Jurkat, Clone E6-1 (cell line): Measurements from ENCODE around the gene TRPV4. TPM values are rescaled to one million over a fixed set of nuclear protein-coding genes. Genes with fewer than 3 reads are reported as not detected.
A peak's percentile ranks its signal among the peaks of the same experiment; 100 is the strongest.

ENCODE experiments used
- DNase-seq: peaks from one replicate; pipeline ENCODE4 v3.0.0-alpha.2; 2011; ENCODE audit warnings: low read depth, low spot score
- H3K4me3 ChIP-seq: 2 replicates; pipeline ENCODE4 v1.5.1; 2011; ENCODE audit warnings: mild to moderate bottlenecking, low read length, control low read depth, moderate library complexity
- polyA plus RNA-seq: library from polyadenylated mRNA; unstranded; fragments of >200 nt; gene quantifications from one replicate; pipeline ENCODE4 v1.2.1, GENCODE V29; 2012; ENCODE audit warnings: missing spikeins; ENCODE audit not compliant: insufficient read length, insufficient read depth

Gene TRPV4
- not detected for polyA plus RNA-seq

DNA sequence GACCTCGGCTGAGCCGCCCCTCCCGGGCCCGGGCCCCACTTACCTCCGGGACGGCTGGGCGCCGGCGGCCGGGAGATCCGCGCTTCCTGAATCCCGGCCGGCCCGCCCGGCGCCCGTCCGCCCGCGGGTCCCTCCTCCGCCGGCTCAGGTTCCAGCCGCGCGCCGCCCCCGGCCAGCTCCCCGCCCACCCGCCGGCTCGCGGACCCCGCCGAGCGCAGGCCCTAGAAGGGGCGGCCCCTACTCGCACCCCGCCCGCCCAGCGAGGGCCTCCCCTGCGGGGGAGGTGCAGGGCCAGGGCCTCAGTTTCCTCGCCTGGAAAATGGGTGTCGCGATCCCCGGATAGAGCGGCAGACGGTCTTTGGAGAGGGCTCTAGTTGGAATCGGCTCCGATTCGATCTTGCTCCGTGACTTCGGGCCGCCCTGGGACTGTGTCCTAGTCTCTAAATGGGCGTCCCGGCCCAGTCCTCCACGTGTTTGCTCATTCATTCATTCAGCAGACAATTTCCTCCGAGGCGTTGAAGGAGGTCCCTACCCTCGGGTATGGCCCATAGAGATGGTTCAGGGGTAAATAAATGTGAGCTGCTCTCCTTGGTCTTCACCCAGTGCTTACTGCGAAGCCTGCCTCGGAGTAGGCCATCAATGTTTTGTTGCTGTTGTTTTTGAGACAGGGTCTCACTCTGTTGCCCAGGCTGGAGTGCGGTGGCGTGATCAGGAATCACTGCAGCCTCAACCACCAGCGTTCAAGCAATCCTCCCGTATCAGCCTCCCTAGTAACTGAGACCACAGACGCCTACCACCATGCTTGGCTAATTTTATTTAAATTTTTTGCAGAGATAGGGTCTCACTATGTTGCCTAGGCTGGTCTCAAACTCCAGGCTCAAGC, at the start of gene TRPV4:
Gene TRPV4, minus strand, starts transcription at position 92 of the 883 bp plus-strand sequence. CDS start 18,602 bp downstream, outside the sequence.
- no peak within 1 kb of the TSS for H3K4me3 ChIP-seq

GRCh38 chr12:109881752-109882151, 48.6 kb upstream of the TRPV4 start:
- DNase-seq, result no peak
- H3K4me3 ChIP-seq, result no peak overlapping the region

More for the DNA sequence above, at the start of gene TRPV4:
- no peak for DNase-seq

DNA sequence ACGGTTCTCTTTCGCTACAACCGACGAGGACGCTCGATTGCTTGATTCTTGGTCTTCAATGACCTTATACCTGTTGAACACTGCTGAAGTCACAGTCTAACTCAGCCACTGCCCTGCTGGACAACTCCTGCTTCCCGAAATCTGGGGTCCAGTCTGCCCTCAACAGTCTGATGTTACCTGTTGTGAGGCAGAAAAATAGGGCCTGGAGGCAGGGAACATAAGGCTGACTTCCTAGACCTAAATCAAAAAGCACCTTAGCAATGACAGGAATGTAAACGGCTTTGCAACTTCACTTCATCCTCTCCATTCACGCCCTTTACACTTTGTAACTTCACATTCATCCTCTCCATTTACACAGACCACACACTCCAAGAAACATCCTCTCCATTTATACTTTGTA, 47.7 kb upstream of the TRPV4 start:
- H3K4me3 ChIP-seq, result peak overlapping the region; percentile 58

DNA sequence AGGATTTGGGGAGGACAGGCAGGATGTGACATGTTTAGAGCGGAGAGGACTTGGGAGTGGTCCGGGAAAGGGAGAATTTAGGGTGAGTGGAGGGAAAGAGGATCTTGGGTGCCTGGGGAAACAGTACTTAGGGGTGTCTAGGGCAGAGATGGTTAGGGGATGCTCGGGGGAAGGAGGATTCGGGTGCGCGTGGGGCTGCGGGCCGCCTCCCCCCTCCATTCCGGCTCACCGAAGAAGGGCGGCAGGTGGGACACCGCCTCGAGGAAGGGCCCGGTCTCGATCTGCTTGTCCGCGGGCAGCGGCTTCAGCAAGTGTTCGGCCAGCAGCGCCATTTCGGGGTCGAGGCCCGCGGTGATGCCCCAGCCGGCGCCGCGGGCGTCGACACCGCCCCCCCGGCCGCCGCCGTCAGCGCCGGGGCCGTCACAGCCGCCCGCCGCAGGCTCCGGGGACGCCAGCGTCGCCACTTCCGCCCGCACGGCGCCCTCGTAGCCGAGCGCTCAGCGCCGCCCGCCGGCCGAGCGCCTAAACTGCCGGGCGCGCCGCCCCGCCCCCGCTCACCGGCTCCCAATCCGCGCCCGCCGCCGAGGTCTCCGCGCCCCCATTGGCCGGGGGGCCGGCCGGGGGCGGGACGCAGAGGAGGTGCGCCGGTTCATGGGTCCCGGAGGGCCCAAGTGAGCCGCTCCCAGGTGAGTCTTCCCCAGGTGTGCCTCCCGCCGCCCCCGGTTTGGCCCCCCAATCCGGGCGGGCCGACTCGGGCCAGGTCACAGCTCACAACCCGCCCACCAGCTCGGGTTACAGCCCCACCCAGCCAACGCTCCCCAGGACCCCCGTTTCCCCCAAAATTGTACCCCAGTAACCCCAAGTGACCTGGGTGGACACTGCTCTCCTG, 47.1 kb upstream of the TRPV4 start, which contains the start of gene GLTP:
Gene GLTP, minus strand, starts transcription at position 499 of the 889 bp plus-strand sequence. Its CDS starts 167 bp downstream, at position 332.
- H3K4me3 ChIP-seq, result peak within 1 kb of the TSS; percentile 74
- DNase-seq, result peak; percentile 63

More for the DNA sequence above, 47.7 kb upstream of the TRPV4 start:
- no peak for DNase-seq

DNA sequence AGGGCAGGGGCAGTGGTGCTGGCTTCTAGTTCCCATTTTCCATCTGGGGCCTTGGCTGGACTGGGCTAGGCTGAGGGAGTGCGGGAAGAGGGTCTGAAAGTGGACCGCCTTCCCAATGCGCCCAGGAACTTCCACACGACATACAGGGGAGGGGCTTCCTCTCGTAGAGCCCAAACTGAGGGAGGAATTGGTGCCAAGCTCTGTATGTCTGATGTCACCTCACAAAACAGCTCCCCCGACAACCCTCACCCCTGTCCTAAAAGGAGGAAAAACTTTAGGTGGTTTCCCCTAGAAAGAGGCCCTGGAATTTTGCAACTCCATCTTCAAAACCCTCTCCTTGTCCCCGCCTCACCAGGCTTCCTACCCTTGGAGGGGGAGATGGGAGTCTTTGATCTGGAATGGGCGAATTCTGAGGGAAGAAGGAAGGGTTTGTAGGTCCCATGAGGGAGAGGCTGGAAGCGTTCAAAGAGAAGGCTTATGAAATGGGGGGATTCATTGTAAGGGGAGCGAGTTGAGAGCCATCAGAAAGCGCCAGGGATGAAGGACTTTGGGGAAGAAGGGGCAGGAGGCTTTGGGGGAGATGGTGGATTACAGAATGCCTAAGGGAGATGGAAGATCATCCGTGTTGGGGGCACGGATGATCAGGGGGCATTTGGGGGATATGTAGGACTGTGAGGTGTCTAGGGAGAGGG, 46.3 kb upstream of the TRPV4 start:
- no peak for DNase-seq
- H3K4me3 ChIP-seq, result peak overlapping the region; percentile 74

- no peak for DNase-seq
- H3K4me3 ChIP-seq, result no peak overlapping the region
These were observed 45.6 kb upstream of the TRPV4 start for GRCh38 chr12:109878749-109879148.

GRCh38 chr12:109878247-109878625, 45.0 kb upstream of the TRPV4 start:
- no peak overlapping the region for H3K4me3 ChIP-seq

GRCh38 chr12:109877504-109878246, 44.5 kb upstream of the TRPV4 start:
- H3K4me3 ChIP-seq, result no peak overlapping the region
- no peak for DNase-seq

More at GRCh38 chr12:109878247-109878625, 45.0 kb upstream of the TRPV4 start:
- no peak for DNase-seq

DNA sequence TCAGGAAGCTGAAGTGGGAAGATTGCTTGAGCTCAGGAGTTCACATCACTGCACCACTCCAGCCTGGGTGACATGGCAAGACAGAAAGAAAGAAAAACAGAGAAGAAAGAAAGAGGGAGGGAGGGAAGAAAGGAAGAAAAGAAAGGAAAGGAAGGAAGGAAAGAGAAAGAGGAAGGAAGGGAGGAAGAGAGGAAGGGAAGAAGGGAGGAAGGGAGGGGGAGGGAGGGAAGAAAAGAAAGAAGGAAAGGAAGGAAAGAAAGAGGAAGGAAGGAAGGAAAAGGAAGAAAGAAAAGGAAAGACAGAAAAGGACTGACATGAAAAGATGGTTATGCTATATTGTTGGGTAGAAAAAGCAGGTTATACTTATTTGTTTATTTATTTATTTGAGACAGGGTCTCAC, 43.2 kb upstream of the TRPV4 start:
- H3K4me3 ChIP-seq, result no peak overlapping the region
- no peak for DNase-seq

DNA sequence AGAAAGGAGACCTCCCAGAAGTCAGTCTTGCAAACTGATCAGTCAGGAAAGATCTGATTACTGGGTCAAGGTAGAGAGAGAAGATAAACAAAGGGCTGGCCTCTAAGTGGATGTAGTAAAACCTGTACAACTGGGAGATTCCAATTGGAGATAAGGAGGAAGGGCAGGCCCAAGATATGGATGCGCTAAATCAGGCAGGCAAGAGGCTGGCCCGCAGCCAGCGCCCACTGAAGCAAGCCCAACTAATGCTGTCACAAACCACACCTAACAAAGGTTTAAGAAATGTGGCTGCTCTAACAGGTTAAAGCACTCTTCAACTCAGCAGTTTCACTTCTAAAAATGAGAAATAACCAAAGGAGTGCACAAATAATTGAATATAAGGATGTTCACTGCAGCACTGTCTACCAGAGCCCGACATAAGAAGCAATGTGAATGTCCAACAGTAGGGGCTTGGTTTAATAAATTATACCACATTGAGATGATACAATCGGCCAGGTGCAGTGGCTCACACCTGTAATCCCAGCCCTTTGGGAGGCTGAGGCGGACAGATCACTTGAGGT, 42.5 kb upstream of the TRPV4 start:
- no peak for DNase-seq
- no peak overlapping the region for H3K4me3 ChIP-seq

DNA sequence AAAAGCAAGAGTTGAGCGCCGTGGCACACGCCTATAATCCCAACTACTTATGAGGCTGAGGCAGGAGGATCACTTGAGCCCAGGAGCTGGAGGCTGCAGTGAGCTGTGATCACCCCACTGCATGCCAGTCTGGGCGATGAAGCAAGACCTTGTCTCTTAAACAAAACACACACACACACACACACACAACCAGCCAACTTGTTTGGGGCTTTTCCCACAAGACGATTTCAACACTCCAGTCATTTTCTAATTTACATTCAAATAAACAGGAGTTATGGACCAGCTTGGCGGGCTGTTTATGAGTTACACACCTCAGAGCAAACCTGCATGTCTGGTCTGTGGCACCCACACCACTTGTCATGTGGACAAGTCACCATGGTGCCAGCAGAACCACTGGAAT, 40.5 kb upstream of the TRPV4 start:
- DNase-seq, result no peak
- H3K4me3 ChIP-seq, result no peak overlapping the region

- no peak for DNase-seq
- H3K4me3 ChIP-seq, result no peak overlapping the region
These were observed 38.6 kb upstream of the TRPV4 start for GRCh38 chr12:109871668-109872314.

DNA sequence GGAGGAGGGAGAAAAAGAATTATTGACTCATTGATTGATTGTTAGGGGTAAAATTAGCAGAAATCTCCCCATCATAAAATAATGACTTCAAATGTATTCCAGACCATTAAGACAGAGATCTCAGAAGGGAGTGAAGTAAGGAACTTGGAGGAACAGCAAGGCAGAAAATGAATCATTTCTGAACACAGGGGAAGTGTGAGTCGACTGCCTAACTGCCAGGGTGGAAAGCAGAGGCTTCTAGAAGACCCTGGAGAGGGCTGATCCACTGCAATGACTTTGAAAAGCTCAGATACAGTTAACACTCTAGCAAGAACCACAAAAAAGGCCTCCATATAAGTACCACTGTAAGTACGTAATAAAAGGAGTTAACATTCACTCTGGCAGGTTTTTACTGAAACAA, 37.5 kb upstream of the TRPV4 start:
- DNase-seq, result peak; percentile 35
- H3K4me3 ChIP-seq, result no peak overlapping the region

GRCh38 chr12:109868182-109869051, 35.2 kb upstream of the TRPV4 start:
- no peak overlapping the region for H3K4me3 ChIP-seq
- DNase-seq, result no peak

DNA sequence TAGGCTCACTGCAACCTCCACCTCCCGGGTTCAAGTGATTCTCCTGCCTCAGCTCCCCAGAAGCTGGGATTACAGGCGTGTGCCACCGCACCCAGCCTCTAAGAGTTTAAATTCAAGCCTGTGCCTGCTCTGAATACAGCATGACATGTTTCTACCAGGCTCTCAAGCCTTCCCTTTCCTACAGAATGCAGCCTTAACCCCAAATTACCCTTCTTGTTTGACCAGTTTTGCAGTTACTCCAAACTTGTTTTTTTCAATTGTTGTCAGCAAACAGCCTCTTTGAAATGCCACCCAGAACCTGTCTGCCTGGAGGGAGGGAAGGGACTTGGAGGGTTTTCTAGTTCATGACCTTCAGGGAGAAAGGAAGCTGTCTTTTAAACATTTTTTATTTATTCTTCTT, 31.7 kb upstream of the TRPV4 start:
- no peak for DNase-seq
- H3K4me3 ChIP-seq, result no peak overlapping the region

- no peak for DNase-seq
- H3K4me3 ChIP-seq, result no peak overlapping the region
These were observed 30.9 kb upstream of the TRPV4 start for GRCh38 chr12:109863847-109864712.
